SU-DHL-6 (cell line): ENCODE results near the gene PLEKHG3.

ENCODE experiments used
- CTCF ChIP-seq: fragments of 200-600 bp; sonication (generic); IDR thresholded peaks from one replicate; pipeline ENCODE4 v1.5.1; 2017; ENCODE audit warnings: antibody characterized with exemption, mild to moderate bottlenecking, low read length, moderate library complexity; ENCODE audit not compliant: insufficient read depth, poor library complexity, severe bottlenecking
- EZH2phosphoT487 ChIP-seq: fragments of 200-600 bp; sonication (generic), shearing (Covaris generic); conservative IDR thresholded peaks from 2 replicates; pipeline ENCODE4 v1.6.1; 2018; ENCODE audit warnings: mild to moderate bottlenecking, antibody characterized with exemption, low read length, moderate library complexity, mixed read lengths

- no peak for TF ChIP-seq CTCF
- TF ChIP-seq EZH2phosphoT487: no peak
These were observed 22.3 kb downstream of the PLEKHG3 start for GRCh38 chr14:64726585-64726890.
